SU-DHL-6 (cell line): ENCODE results near the gene C3orf18.

Source experiments
- EZH2phosphoT487 ChIP-seq: fragments of 200-600 bp; sonication (generic), shearing (Covaris generic); conservative IDR thresholded peaks from 2 replicates; pipeline ENCODE4 v1.6.1; 2018; ENCODE audit warnings: mild to moderate bottlenecking, antibody characterized with exemption, low read length, moderate library complexity, mixed read lengths
- TF ChIP-seq, protein P1 (sequence below): fragments of 200-600 bp; sonication (generic); IDR thresholded peaks from one replicate; pipeline ENCODE4 v1.5.1; 2017; ENCODE audit warnings: antibody characterized with exemption, mild to moderate bottlenecking, low read length, moderate library complexity; ENCODE audit not compliant: insufficient read depth, poor library complexity, severe bottlenecking

DNA sequence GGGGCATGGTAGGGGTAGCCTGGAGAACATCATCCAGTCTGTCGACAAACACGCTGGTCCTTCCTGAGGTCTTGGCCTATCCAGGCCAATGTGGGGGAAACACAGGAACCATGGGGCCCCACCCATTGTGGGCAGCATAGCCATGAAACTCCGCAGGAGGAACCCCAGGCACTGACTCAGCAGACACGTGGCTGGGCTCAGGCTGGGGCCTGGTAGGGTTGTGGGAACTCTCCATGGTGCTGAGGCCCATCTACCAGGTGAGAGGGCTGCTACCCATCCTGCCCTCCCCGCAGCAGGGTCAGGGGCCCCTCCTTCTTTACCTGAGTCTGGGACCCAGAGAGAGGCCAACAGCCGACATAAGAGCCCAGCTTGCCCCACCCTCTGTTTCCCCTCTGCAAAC lies 41.6 kb downstream of the C3orf18 start:
- TF ChIP-seq, protein P1, sequence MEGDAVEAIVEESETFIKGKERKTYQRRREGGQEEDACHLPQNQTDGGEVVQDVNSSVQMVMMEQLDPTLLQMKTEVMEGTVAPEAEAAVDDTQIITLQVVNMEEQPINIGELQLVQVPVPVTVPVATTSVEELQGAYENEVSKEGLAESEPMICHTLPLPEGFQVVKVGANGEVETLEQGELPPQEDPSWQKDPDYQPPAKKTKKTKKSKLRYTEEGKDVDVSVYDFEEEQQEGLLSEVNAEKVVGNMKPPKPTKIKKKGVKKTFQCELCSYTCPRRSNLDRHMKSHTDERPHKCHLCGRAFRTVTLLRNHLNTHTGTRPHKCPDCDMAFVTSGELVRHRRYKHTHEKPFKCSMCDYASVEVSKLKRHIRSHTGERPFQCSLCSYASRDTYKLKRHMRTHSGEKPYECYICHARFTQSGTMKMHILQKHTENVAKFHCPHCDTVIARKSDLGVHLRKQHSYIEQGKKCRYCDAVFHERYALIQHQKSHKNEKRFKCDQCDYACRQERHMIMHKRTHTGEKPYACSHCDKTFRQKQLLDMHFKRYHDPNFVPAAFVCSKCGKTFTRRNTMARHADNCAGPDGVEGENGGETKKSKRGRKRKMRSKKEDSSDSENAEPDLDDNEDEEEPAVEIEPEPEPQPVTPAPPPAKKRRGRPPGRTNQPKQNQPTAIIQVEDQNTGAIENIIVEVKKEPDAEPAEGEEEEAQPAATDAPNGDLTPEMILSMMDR = no peak
- TF ChIP-seq EZH2phosphoT487 = no peak
